SKM-1 (cell line): ENCODE data around the gene WAPL.

Source experiments
- DNase-seq: peaks from one replicate; lab custom pipeline; 2025; ENCODE audit not compliant: unreplicated experiment; lab: John Stamatoyannopoulos, UW

The WAPL gene

GRCh38 chr10:86472061-86472460 is 49.5 kb downstream of the WAPL start:
- DNase-seq, result no peak

GRCh38 chr10:86461963-86462804 is 59.4 kb downstream of the WAPL start:
- DNase-seq, result no peak

- no peak for DNase-seq
These were observed 70.0 kb downstream of the WAPL start for GRCh38 chr10:86451604-86451960.

- DNase-seq, result no peak
These were observed 70.6 kb downstream of the WAPL start for GRCh38 chr10:86450806-86451603.

GRCh38 chr10:86449926-86450558 is 71.5 kb downstream of the WAPL start:
- DNase-seq, result peak; percentile 53

- DNase-seq, result no peak
These were observed 74.2 kb downstream of the WAPL start for GRCh38 chr10:86447432-86447831.

- no peak for DNase-seq
These were observed 74.6 kb downstream of the WAPL start for GRCh38 chr10:86446987-86447386.

GRCh38 chr10:86446440-86446839 is 75.2 kb downstream of the WAPL start:
- DNase-seq, result no peak

- DNase-seq, result no peak
These were observed 77.7 kb downstream of the WAPL start for GRCh38 chr10:86443936-86444335.

- DNase-seq, result no peak
These were observed 78.5 kb downstream of the WAPL start for GRCh38 chr10:86443069-86443468.

- DNase-seq, result no peak
These were observed 80.4 kb downstream of the WAPL start for GRCh38 chr10:86440874-86441843.

- peak; percentile 73 for DNase-seq
These were observed 82.0 kb downstream of the WAPL start for GRCh38 chr10:86439544-86439943.

- DNase-seq, result no peak
These were observed 83.4 kb downstream of the WAPL start for GRCh38 chr10:86438091-86438749.

- DNase-seq, result no peak
These were observed 84.1 kb downstream of the WAPL start for GRCh38 chr10:86437447-86437846.

GRCh38 chr10:86436963-86437362 is 84.6 kb downstream of the WAPL start:
- DNase-seq, result no peak

GRCh38 chr10:86434656-86435055 is 86.9 kb downstream of the WAPL start:
- no peak for DNase-seq

GRCh38 chr10:86423739-86424138 is 97.9 kb downstream of the WAPL start:
- no peak for DNase-seq

GRCh38 chr10:86419101-86419500 is 102.5 kb downstream of the WAPL start:
- no peak for DNase-seq

GRCh38 chr10:86415583-86415982 is 106.0 kb downstream of the WAPL start:
- DNase-seq, result no peak

- no peak for DNase-seq
These were observed 106.5 kb downstream of the WAPL start for GRCh38 chr10:86415116-86415515.
